KMS-11 (cell line): ENCODE data around the gene NT5DC4.

Experiments
- H2AFZ ChIP-seq: fragments of 200-600 bp; sonication (generic); 2 replicates; pipeline ENCODE4 v1.6.1; 2016; ENCODE audit warnings: antibody characterized with exemption, mixed run types, low read depth
- H3K27ac ChIP-seq: fragments of 200-600 bp; sonication (generic); 2 replicates; pipeline ENCODE4 v1.6.1; 2016; ENCODE audit warnings: mild to moderate bottlenecking, mixed run types
- H3K27me3 ChIP-seq: fragments of 200-600 bp; sonication (generic); 2 replicates; pipeline ENCODE4 v1.6.1; 2017; ENCODE audit warnings: mild to moderate bottlenecking, low read depth, mixed run types, moderate library complexity; ENCODE audit not compliant: insufficient read depth
- H3K36me3 ChIP-seq: fragments of 200-600 bp; sonication (generic); 2 replicates; pipeline ENCODE4 v1.6.1; 2017; ENCODE audit warnings: mild to moderate bottlenecking, mixed run types; ENCODE audit not compliant: insufficient read depth
- H3K4me1 ChIP-seq: fragments of 200-600 bp; sonication (generic); 2 replicates; pipeline ENCODE4 v1.6.1; 2016; ENCODE audit warnings: mild to moderate bottlenecking, low read depth, mixed run types; ENCODE audit not compliant: poor library complexity, severe bottlenecking
- H3K4me2 ChIP-seq: fragments of 200-600 bp; sonication (generic); 2 replicates; pipeline ENCODE4 v1.7.0; 2016; ENCODE audit warnings: mild to moderate bottlenecking, mixed run types
- H3K4me3 ChIP-seq: fragments of 200-600 bp; sonication (generic); IDR thresholded peaks from 2 replicates; pipeline ENCODE4 v1.6.1; 2017; ENCODE audit warnings: low read depth, low read length, mixed read lengths; ENCODE audit not compliant: insufficient read depth
- H3K79me2 ChIP-seq: fragments of 200-600 bp; sonication (generic); 2 replicates; pipeline ENCODE4 v1.6.1; 2016; ENCODE audit warnings: low read depth, mixed run types; ENCODE audit not compliant: insufficient read depth
- H3K9ac ChIP-seq: fragments of 200-600 bp; sonication (generic); 2 replicates; pipeline ENCODE4 v1.6.1; 2016; ENCODE audit warnings: mild to moderate bottlenecking, mixed run types
- H4K20me1 ChIP-seq: fragments of 200-600 bp; sonication (generic); 2 replicates; pipeline ENCODE4 v1.6.1; 2016; ENCODE audit warnings: mild to moderate bottlenecking, mixed run types; ENCODE audit not compliant: insufficient read depth
- TF ChIP-seq, protein P1 (sequence below): fragments of 200-600 bp; sonication (generic); conservative IDR thresholded peaks from 2 replicates; pipeline ENCODE4 v1.6.1; 2017; ENCODE audit warnings: low read depth, mild to moderate bottlenecking, antibody characterized with exemption, low read length, moderate library complexity, mixed read lengths

Gene NT5DC4

DNA sequence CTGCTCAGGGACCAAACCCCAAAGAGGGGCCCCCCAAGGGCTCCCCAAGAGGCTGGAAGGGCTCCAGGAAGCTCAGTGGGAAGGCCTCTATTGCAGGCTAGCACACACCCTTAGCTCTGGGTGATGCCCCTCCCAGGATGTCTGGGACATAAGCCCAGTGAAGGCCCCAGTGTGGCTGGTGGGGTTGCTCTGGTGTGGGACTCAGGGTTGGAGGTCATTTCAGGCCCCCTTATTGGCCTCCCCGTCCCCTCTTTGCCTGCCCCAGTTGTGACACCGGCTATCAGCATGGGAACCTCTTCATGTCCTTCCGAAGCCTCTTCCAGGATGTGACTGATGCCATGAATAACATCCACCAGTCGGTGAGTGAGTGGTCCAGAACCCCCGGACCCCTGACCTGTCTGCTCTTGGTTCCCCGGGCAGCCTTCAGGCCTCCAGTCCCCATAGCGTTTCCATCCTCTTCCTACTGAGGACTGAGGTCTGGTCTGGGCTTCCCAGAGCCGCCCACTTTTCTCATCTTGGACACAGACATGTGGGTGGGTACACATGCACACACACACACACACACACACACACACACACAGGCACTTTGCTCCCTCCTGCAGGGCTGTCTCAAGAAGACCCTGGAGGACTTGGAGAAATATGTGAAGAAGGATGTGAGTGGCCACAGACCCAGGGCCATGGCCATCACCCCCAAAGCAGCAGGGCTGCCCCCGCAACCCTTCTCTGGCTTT is 2.2 kb downstream of the NT5DC4 start:
- no peak overlapping the region for H2AFZ ChIP-seq
- no peak overlapping the region for H3K27ac ChIP-seq
- no peaks in the 10 kb centered on the region for H3K4me1 ChIP-seq
- H4K20me1 ChIP-seq = no peaks in the 10 kb centered on the region
- H3K4me2 ChIP-seq = no peak overlapping the region
- H3K79me2 ChIP-seq = no peaks in the 10 kb centered on the region
- no peaks in the 10 kb centered on the region for H3K36me3 ChIP-seq
- TF ChIP-seq, protein P1, sequence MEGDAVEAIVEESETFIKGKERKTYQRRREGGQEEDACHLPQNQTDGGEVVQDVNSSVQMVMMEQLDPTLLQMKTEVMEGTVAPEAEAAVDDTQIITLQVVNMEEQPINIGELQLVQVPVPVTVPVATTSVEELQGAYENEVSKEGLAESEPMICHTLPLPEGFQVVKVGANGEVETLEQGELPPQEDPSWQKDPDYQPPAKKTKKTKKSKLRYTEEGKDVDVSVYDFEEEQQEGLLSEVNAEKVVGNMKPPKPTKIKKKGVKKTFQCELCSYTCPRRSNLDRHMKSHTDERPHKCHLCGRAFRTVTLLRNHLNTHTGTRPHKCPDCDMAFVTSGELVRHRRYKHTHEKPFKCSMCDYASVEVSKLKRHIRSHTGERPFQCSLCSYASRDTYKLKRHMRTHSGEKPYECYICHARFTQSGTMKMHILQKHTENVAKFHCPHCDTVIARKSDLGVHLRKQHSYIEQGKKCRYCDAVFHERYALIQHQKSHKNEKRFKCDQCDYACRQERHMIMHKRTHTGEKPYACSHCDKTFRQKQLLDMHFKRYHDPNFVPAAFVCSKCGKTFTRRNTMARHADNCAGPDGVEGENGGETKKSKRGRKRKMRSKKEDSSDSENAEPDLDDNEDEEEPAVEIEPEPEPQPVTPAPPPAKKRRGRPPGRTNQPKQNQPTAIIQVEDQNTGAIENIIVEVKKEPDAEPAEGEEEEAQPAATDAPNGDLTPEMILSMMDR = no peak
- no peak overlapping the region for H3K9ac ChIP-seq
- H3K27me3 ChIP-seq = no peaks in the 10 kb centered on the region
- no peak overlapping the region for H3K4me3 ChIP-seq

DNA sequence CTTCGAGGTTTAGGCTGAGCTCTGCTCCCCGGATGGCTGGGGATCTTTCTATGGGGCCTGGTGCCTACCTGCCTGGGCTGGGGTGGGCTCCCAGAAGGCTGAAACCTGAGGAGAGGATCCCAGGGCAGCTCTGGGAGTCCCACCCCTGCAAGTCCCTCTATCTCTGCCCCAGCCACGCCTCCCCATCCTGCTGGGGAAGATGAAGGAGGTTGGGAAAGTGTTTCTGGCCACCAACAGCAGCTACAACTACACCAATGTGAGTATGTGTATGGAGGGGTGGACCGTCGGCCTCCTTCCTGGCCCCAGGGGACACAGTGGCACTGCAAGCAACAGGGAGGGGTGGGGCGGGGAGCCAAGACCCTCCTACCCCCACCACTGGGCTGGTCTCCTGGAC is 2.7 kb downstream of the NT5DC4 start:
- Histone ChIP-seq H3K36me3 (no peaks in the 10 kb centered on the region), H2AFZ (no peak overlapping the region), H3K9ac (no peak overlapping the region), H3K4me1 (no peaks in the 10 kb centered on the region), H4K20me1 (no peaks in the 10 kb centered on the region), H3K27ac (no peak overlapping the region), H3K79me2 (no peaks in the 10 kb centered on the region), H3K4me3 (no peak overlapping the region), H3K27me3 (no peaks in the 10 kb centered on the region), H3K4me2 (no peak overlapping the region)
- TF ChIP-seq, protein P1 = no peak

DNA sequence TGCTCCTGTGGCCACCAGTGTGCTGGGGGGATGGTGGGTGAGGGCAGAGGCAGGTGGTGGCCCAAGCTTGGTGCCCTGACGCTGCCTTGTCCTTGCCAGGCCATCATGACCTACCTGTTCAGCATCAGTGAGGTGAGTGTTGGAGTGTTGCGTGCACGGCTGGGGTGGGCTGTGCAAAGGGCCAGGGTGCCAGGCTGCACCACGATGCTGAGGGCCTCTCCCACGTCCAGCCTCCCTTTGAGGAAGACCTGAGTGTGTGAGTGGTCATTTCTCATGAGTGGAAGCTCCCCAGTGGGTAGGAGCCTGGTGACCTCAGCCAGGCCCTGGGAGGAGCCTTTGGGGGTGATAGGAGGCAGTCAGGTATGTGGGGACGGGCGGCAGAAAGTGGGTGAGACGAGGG is 3.2 kb downstream of the NT5DC4 start:
- no peak overlapping the region for H3K4me3 ChIP-seq
- H3K4me1 ChIP-seq = no peaks in the 10 kb centered on the region
- H3K4me2 ChIP-seq = no peak overlapping the region
- H3K27ac ChIP-seq = no peak overlapping the region
- TF ChIP-seq, protein P1 = no peak
- no peak overlapping the region for H2AFZ ChIP-seq
- H3K27me3 ChIP-seq = no peaks in the 10 kb centered on the region
- H3K79me2 ChIP-seq = no peaks in the 10 kb centered on the region
- no peaks in the 10 kb centered on the region for H4K20me1 ChIP-seq
- H3K9ac ChIP-seq = no peak overlapping the region
- H3K36me3 ChIP-seq = no peaks in the 10 kb centered on the region

DNA sequence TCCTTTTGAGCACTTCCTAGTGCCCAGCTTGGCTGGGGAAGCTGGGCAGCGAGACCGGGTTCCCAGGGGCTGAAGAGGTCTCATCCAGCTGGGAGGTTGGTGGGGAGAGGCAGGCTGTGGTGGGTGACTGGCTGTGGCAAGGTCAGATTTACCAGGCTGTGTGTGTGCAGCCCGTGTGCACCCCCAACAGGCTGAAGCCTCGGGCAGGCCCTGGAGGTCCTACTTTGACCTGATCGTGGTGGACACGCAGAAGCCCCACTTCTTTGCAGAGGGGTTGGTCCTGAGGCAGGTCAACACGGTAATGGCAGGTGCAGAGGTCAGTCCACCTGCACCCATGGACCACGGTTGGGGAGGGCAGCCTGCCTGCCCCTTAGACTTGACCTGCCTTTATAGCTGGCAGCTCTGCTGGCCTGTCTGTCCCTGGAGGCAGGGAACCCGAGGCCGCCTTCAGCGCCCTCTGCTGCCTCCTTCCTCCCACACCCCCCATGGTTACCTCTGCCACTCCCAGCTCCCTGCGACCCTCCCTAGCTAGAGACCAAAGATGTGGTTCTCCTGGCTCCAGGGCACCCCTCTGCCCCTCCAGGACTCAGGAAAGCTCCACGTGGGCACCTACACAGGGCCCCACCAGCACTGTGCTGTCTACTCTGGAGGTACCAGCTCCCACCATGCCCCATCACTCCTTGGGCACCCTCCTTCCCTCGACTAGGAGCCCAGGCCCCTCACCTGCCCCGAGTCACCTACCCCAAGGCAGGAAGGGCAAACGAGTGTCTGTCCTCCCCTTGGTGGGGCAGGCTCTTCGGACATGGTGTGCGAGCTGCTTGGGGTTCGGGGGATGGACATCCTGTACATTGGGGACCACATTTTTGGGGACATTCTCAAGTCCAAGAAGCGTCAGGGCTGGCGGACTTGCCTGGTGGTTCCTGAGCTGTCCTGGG is 4.0 kb downstream of the NT5DC4 start:
- Histone ChIP-seq H4K20me1 (no peaks in the 10 kb centered on the region), H3K4me3 (no peak overlapping the region), H3K9ac (no peak overlapping the region), H3K36me3 (no peaks in the 10 kb centered on the region), H3K4me2 (no peak overlapping the region), H3K27ac (no peak overlapping the region), H3K27me3 (no peaks in the 10 kb centered on the region), H3K79me2 (no peaks in the 10 kb centered on the region), H2AFZ (no peak overlapping the region), H3K4me1 (no peaks in the 10 kb centered on the region)
- TF ChIP-seq, protein P1 = no peak
